HG02623 (cell line): ENCODE measurements around the gene BTD.
A peak's percentile ranks its signal among the peaks of the same experiment; 100 is the strongest.

Experiments used
- ATAC-seq: cut with Tn5 transposase; IDR thresholded peaks from one replicate; pipeline ENCODE4 v1.9.1; 2021; ENCODE audit warnings: moderate library complexity; ENCODE audit not compliant: unreplicated experiment

The BTD gene, protein sequence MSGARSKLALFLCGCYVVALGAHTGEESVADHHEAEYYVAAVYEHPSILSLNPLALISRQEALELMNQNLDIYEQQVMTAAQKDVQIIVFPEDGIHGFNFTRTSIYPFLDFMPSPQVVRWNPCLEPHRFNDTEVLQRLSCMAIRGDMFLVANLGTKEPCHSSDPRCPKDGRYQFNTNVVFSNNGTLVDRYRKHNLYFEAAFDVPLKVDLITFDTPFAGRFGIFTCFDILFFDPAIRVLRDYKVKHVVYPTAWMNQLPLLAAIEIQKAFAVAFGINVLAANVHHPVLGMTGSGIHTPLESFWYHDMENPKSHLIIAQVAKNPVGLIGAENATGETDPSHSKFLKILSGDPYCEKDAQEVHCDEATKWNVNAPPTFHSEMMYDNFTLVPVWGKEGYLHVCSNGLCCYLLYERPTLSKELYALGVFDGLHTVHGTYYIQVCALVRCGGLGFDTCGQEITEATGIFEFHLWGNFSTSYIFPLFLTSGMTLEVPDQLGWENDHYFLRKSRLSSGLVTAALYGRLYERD

DNA sequence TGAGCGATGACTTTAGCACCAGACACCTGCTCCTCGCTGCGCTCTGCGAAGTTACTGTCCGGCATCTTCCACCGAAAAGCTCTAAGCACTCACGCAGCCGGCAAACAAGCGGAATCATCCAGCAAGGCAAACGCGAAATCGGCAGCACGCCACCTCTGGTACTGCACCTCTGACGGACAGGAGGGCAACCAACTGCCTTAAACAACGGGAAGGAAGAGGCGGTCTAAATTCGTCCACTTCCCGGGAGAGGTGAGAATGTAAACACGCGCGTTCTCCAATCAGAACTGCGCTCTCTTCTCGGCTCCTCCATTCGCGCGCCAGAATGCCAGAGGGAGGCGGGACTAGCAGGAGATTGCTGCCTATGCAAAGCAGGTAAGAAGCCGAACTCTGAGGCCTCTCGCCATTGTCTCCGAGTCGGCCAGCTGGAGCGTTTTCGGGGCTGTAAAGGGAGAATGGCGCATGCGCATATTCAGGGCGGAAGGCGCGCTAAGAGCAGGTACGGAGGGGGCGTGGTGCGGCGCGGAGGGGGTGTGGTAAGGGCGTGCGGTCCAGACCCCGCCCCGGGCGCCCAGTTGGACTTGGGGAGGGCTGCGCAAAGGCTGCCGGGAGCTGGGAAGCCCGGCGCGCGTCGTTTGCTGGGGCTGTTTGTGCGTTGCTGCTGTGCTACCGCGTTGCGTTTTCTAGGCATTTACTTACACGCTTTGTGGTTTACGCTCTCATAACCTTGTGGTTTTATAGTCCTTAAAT, at the start of gene BTD, which contains the start of gene HACL1:
Gene BTD (plus strand): TSS at position 347 of the 747 bp plus-strand sequence. CDS start 33,695 bp downstream, outside the sequence.
Gene HACL1 (minus strand): TSS at position 171 of the 747 bp plus-strand sequence. CDS start 106 bp downstream, at position 65.
- peak; percentile 92 for ATAC-seq

DNA sequence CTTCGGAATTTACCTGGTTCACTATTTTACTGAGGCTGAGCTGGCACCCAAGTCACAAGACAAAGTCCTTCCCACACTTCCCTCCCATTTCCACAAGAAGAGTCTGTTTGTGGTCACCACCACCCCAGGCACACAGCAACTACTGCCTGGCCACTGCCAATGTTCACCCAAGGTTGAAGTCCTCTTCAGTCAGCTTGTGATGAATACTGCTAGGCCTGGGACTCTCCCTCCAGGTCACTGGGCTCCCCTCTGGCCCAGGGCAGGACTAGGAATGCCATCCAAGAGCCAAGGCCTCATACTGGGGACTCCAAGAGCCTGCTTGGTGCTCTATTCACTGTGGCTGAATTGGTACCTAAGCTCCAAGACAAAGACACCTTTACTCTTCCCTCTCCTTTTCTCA, 49.6 kb upstream of the BTD start:
- no peak for ATAC-seq

DNA sequence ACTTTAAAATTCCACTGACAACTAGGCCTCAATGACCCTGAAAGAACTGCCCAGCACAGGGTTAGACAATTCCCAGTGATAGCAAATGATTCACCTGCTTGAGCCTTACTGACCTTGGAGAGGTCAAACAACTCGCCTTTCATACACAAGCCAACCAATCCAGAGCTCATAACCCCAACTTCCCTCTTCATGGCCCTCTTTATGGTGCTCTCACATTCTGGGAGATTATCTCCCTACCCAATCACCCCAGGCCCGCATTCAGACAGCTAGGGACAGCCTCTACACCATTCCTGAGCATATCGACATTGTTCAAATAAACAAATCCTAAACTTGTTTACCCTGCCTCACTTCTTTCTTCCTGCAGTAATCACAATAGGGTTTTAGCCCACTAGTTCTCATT, 47.8 kb upstream of the BTD start:
- no peak for ATAC-seq

DNA sequence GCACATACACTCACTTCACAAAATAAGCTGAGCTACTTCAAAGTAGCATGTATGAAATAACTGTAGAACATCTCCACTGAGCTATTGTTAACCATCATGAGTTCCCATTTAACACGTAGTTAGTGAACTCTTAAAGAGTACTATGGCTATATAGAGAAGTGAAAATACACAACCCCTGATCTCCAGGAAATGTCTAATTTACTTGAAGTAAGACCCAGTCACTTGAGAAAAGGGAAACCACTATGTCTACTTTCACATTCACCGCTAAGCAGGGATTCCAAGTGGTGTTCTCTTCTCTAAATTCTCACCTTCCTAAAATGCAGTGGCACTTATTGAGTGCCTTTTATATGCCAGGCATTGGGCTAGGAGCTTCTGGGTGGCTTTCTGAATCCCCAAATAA, 45.0 kb upstream of the BTD start:
- ATAC-seq, result peak; percentile 78

DNA sequence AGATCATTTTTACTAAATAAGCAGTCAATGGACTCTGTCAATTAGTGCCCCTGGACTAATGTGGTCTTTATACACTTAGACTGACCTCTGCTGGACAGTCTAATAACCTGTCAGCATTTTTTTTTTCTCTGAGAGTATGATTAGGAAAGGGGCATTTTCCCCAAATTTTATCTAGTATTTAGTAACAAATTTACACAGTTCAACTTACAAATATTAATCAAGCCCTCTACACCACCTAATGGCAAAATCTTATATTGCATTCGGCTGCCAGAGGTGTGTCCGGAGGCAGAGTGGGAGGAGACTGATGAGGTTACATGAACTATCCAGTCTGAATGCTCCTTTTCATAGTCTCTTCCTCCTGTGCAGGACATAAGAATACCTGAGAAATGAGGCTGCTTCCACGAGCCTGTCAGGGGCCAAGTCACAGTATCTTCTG, 44.0 kb upstream of the BTD start:
- ATAC-seq, result peak; percentile 65

DNA sequence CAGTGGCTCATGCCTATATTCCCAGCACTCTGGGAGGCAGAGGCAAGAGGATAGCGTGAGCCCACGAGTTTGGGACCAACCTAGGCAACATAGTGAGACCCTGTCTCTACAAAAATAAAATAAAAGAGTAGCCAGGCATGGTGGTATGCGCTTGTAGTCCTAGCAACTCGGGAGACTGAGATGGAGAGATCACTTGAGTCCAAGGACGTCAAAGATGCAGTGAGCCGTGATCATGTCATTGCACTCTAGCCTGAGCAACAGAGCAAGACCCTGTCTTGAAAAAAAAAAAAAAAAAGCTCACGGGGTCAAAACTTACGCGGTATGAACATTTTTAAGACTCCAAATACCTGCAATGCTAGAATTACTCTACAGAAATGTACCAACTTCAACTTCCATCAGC, 43.0 kb upstream of the BTD start:
- ATAC-seq, result no peak

DNA sequence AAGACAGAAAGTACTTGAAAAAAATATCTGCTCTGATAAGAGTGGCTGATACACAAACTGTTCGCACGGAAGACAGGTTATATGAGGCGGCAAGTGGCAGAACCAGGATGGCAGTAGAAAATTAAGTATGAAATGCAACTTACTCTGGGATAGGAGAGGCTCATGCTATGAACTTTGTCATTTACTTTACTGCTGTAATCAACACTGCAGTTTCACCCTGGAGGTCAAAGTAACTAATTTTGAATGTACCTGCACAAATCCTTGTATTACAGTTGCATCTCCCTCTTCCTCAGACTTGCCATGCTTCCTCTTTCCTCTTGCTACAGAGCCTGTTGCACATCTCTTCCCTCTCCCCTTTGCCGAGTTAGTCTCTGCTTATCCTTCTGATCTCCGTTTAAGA, 39.0 kb upstream of the BTD start:
- ATAC-seq, result no peak

DNA sequence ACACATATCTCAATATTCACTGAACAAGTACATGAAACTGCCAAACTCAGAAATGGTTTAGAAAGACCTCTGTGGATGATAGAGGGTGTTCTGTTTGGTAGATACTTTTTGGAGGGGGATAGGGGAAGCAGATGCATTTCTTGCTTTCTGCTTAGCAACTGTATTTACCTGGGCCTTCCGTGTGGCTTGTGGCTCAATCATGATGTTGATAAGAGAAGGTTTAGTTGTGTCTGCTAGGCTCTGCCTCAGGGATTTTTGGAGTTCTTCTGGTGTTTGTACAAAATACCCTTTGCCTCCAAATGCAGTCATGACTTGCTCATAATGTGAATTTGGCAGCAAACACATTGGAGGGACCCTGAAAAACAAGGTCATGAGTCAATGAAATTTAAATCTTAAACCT, 38.4 kb upstream of the BTD start:
- no peak for ATAC-seq

DNA sequence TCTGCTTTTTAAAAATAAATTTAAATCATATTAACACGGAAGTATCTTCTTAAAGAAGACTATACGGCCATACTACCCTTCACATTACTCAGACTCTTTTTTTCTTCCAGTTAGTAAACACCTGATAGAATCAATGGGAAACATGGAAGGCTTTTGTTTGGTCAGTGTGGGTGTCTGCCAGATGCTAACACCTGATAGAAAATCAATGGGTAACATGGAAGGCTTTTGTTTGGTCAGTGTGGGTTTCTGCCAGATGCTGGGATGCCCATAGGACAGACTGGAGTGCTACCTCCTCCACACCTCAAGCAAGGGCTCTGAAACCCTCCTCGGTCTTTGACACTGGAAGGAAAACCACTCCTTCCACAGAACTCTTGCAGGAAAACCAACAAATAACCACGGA, 29.4 kb upstream of the BTD start:
- ATAC-seq, result no peak

DNA sequence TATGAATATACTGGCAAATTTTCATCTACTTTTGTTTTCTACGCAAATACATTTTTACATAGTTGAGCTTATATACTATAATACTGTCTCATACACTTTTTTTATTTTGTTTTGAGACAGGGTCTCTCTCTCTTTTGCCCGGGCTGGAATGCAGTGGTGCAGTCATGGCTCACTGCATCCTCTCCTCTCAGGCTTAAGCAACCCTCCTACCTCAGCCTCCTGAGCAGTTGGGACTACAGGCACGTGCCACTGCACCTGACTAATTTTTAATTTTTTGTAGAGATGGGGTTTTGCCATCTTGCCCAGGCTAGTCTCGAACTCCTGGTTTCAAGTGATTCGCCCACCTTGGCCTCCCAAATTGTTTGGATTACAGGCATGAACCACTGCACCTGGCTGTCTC, 26.1 kb upstream of the BTD start:
- ATAC-seq, result no peak

DNA sequence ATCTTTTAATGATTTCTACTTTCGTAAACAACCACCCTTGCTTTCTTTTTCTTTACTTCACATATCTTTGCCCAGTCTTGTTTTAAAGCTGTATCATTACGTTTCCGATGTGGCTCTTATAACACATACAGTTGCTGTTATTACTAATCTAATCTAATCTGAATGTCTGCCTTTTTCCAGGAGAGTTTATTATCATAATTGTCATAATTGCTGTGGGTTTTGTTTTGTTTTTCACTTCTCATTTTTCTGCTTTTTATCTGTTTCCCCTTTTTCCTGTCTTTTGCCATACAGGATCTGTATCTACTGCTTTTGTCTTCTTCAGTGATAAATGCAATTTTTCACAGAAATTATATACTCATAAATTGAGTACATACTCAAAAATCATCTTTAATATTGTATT, 25.1 kb upstream of the BTD start:
- no peak for ATAC-seq

DNA sequence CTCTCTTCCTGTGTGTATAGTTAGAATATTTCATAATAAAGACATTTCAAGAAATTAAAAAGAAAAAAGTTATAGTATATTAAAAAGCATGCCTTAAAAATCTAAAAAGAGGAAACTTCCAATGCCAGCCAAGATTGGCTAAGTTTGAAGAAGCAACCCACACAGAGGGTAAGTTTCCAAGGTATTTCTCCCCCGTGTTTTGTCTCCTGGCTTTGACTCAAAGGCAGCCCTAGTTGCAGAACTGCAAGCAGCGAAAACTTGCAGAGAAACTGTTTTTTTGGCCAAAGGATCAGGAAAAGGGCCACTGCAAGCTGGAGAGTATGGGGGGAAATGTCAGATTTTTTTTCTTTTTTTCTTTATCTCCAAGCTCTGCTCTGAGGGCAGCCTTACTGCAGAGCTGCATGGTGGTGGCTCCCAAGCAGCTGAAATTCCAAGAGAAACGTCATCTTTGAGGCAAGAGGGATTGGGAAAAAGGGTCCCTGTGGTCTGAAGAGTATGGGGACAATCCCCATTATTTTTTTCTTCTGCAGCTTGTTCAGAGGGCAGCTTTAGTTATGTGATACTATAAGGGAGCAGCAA, 23.2 kb upstream of the BTD start:
- ATAC-seq, result no peak

DNA sequence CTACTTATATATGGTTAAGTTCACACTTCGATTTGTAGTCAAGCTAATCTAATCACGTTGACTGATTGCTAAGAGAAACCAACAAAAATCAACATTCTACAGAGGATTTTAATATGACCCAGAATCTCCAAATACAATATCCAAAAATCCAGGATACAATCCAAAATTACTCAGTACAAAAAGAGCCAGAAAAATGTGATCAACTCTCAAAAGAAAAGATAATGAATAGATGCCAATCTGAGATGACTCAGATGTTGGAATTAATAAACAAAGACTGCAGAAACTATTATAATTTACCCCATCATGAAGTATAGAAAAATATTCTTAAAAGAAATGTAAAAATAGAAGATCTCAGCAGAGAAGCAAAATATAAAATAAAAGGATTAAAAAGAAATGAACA, 22.5 kb upstream of the BTD start:
- no peak for ATAC-seq

DNA sequence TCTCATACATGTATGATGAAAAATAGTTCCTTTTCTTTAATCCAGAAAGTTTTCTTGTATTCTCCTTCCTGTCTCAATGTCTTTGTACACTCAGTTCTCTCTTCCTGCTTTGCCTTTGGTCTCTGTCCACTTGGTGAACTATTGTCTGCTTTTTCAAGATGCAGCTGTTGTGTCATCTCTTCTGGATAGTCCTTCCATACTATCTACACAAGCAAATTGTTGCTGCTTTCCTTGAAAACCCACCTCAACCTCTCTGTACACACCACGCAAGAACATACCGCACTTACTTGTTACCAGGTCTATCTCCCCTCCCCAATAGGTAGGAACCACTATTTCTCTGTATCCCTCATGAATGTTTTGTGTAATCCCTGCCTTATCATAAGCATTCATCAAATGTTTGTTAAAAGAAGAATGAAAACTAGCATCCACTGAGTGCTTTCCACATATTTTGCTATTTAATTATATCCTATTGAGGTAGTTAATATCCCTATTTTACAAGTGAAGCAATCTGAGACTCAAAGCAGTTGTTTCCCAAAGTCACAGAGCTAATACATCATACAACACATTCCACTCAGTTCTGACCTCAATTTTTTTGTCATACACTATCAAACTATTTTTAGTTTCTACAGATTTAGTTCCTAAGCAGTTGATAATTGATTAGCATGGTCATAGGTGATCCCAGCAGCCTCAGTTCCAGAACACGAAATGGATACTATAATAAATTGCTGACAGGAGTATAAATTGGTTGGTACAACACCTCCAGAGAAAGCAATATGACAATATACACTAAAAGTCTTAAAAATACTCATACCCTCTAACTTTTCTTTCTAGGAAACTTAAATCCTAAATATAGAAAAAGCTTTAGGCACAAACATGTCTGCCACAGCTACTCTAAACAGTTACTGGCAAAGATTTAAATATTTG, 19.8 kb upstream of the BTD start:
- no peak for ATAC-seq

DNA sequence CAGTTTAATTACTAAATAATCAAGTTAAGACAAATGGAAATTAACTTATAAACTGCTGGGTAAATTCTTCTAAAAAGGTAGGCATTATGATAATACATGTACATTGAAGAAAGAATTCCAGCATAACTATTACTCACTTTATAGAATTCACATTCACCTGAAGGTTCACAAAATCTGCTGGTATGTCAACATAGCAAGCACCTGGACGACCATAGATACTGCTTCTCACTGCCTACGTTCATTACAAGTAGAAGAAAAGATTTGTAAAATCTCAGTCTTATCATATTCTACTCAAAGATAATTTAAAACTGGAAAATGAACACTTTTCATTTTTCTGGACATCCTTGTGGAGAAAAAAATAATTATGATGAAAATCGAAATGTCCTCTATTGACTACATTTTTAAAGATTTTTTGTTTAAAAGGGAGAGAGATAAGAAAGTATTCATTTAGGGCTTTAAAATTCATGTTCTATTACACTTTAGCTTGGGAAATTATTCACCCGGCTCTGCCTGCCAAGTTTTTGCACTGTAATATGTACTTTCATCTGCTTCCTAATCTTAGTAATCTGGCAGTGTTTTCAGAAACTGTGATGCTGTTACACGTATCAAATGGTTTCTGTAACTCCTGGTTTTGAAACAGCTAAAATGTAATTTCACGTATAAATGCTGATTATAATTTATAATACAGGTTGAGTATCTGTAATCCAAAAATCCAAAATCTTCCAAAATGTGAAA, 16.3 kb upstream of the BTD start:
- no peak for ATAC-seq

DNA sequence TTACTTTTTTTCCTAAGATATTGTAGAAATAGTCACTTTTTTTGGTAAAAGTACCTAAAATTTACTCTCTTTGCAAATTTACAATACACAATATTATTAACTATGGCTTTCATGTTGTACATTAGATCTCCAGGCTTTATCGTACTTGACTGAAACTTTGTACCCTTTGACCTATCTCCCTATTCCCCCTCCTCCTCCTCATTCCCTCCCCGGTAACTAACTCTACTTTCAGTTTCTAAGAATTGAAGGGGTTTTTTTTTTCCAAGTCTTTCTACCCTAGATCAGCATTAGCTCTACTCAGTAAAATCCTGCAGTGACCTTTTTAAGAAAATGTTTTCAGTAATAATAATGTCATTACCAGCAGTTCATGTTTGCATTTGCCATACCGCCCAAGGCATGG, 10.3 kb upstream of the BTD start:
- no peak for ATAC-seq

DNA sequence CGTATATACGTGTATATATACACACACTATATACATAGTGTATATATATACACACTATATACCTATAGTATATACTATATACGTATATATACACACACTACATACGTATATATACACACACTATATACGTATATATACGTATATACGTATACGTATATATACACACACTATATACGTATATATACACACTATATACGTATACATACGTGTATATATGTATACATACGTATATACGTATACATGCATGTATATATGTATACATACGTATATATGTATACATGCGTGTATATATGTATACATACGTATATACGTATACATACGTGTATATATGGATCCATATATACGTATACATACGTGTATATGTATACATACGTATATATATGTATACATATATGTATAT, 9.6 kb upstream of the BTD start:
- no peak for ATAC-seq

DNA sequence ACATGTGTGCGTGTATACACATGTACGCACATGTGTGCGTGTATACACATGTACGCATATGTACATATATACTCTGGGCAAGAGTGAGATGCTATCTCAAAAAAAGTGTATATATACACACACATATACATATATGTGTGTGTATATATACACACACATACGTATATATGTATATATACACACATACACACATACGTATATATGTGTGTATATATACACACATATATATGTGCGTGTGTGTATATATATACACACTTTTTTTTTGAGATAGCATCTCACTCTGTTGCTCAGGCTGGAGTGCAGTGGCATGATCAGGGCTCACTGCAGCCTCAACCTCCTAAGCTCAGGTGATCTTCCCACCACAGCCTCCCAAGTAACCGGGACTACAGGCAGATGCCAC, 8.6 kb upstream of the BTD start:
- ATAC-seq, result no peak

DNA sequence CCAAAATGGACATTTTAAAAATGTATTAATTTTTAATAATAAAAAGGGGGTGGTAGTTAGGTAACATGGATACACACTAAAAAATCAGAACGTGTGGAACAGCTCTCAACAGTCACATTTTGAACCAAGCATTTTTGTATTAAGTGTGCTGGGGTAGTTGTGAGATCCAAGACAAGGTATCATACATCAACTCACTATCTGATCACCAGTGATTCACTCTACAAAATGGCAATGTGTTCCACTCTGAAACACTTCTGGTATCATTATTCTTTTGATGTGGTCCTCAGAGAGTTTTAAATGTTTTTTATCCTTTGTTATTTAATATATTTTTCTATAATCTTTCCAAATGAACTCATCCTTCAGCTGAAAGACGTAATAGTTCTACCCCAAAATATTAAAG, 5.6 kb upstream of the BTD start:
- ATAC-seq, result no peak

DNA sequence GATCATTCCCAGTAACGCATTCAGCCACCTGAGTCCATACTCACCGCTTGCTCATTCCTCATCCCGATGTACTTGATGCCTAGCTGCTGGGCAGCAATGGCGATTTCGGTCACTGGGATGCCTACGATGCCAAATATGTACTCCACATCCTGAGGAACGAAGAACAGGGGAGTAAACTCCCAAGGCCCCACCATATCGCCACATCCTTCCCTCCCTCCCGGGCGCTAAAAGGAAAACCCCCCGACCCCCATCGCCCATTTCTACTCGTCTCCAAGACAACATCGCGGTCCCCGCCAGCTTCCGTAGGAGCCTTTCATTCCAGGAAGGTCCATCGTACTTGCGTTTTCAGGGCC, 523 bp upstream of the BTD start:
- peak; percentile 5 for ATAC-seq
